Upper lobe of left lung (tissue), 6 donors: ENCODE measurements around the gene FOXN4. TPM values are rescaled to one million over a fixed set of nuclear protein-coding genes. Genes with fewer than 3 reads are reported as not detected.

Experiments used
- ATAC-seq, 2 donors: fragments of 200-7000 bp; cut with Tn5 transposase; one replicate each; pipeline ENCODE4 v1.9.1; 2022; ENCODE audit warnings: mild to moderate bottlenecking in 2 of 2, moderate library complexity in 2 of 2; ENCODE audit not compliant: low FRiP score in 2 of 2
- DNase-seq, 2 donors: peaks; one replicate each; pipeline ENCODE4 v3.0.0-alpha.2; 2019 to 2020
- H3K27ac ChIP-seq, 4 donors: fragments of 200-600 bp; sonication (generic); one replicate each; pipeline ENCODE4 v1.5.1; 2016 to 2019
- H3K27me3 ChIP-seq, 4 donors: fragments of 200-600 bp; sonication (generic); one replicate each; pipeline ENCODE4 v1.5.1; 2017 to 2019
- H3K36me3 ChIP-seq, 4 donors: fragments of 200-600 bp; sonication (generic); one replicate each; pipeline ENCODE4 v1.5.1; 2016 to 2019
- H3K4me1 ChIP-seq, 4 donors: fragments of 200-600 bp; sonication (generic); one replicate each; pipeline ENCODE4 v1.5.1; 2018 to 2019
- H3K4me3 ChIP-seq, 4 donors: fragments of 200-600 bp; sonication (generic); one replicate each; pipeline ENCODE4 v1.5.1; 2017 to 2019; ENCODE audit warnings: mild to moderate bottlenecking in 2 of 4, moderate library complexity in 1 of 4
- H3K9me3 ChIP-seq, 4 donors: fragments of 200-600 bp; sonication (generic); one replicate each; pipeline ENCODE4 v1.5.1; 2018 to 2019
- CTCF ChIP-seq, 6 experiments: fragments of 450-650 bp in 4 of 6; fragments of 200-600 bp in 2 of 6; sonication (generic) in 2 of 6; IDR thresholded peaks; one replicate each; pipeline ENCODE4 v1.5.1; 2016 to 2019; ENCODE audit warnings: antibody characterized with exemption in 6 of 6
- EP300 ChIP-seq, 4 donors: sonication (generic); formaldehyde crosslinking; IDR thresholded peaks; one replicate each; pipeline ENCODE4 v1.5.1; 2017; ENCODE audit warnings: antibody characterized with exemption in 4 of 4, control low read depth in 2 of 4
- POLR2A ChIP-seq, 4 donors: fragments of 450-650 bp; IDR thresholded peaks; one replicate each; pipeline ENCODE4 v1.5.1; 2016 to 2017; ENCODE audit warnings: antibody characterized with exemption in 4 of 4, mild to moderate bottlenecking in 2 of 4
- POLR2AphosphoS5 ChIP-seq, 2 donors: sonication (generic); formaldehyde crosslinking; IDR thresholded peaks; one replicate each; pipeline ENCODE4 v1.5.1; 2017; ENCODE audit warnings: antibody characterized with exemption in 2 of 2
- WGBS, 2 donors: methylation state at CpG; one replicate each; pipeline ENCODE4 v1.1.5; 2017 to 2018; 5-methylcytosine and 5-hydroxymethylcytosine counted together
- total RNA-seq, 6 donors: library from RNA; depleted of rRNA in 4 of 6; stranded (reverse); fragments of >200 nt in 4 of 6; gene quantifications; one replicate each; pipeline versions ENCODE4 v1.1.0 to v1.2.1, GENCODE V29; 2016 to 2021
- donor health status: DM: no; HTN: no; CAD: no; lungs with moderate emphysema.
- donor health status: DM: no; HTN: yes; CAD: no; lungs with severe emphysema.

FOXN4 gene
- total RNA-seq, 6 donors from 2014 or later: 0.49 to 5.2 (median 1.1) TPM; not detected in 3

GRCh38 chr12:109287811-109288469 is 21.1 kb downstream of the FOXN4 start:
- no peak for TF ChIP-seq EP300 (IDR thresholded peaks at IDR 0.05)
- TF ChIP-seq CTCF (IDR thresholded peaks at IDR 0.05): no peak
- TF ChIP-seq POLR2AphosphoS5 (IDR thresholded peaks at IDR 0.05): no peak
- no peak for TF ChIP-seq POLR2A (IDR thresholded peaks at IDR 0.05)
- DNase-seq (no peak), ATAC-seq (no peak)
- no peak overlapping the region for H3K27ac ChIP-seq
- WGBS, 2 donors: 87 to 100% methylated on average over 1 to 16 of the region's 16 CpGs
- H3K9me3 ChIP-seq: no peaks in the 10 kb centered on the region
- peaks cover 0 to 11% (median 5%) of the 10 kb centered on the region in 4 donors for H3K27me3 ChIP-seq
- peaks cover 2 to 11% (median 7%) of the 10 kb centered on the region in 4 donors for H3K4me1 ChIP-seq
- H3K4me3 ChIP-seq: no peak overlapping the region
- H3K36me3 ChIP-seq: no peaks in the 10 kb centered on the region

GRCh38 chr12:109287181-109287580 is 21.9 kb downstream of the FOXN4 start:
- WGBS, 2 donors: 72 to 84% methylated on average over 4 to 7 of the region's 7 CpGs
- Histone ChIP-seq H3K9me3 (no peaks in the 10 kb centered on the region), H3K27ac (no peak overlapping the region), H3K4me3 (no peak overlapping the region), H3K4me1 (peaks cover 2 to 10% (median 7%) of the 10 kb centered on the region in 4 donors), H3K27me3 (peaks cover 0 to 9% (median 4%) of the 10 kb centered on the region in 4 donors), H3K36me3 (no peaks in the 10 kb centered on the region)
- TF ChIP-seq POLR2A (IDR thresholded peaks at IDR 0.05) (no peak), EP300 (IDR thresholded peaks at IDR 0.05) (no peak), CTCF (IDR thresholded peaks at IDR 0.05) (no peak), POLR2AphosphoS5 (IDR thresholded peaks at IDR 0.05) (no peak)
- DNase-seq: no peak
- ATAC-seq: no peak

- 82 to 85% methylated on average over 2 to 4 of the region's 4 CpGs for WGBS, 2 donors
- no peak overlapping the region for H3K4me3 ChIP-seq
- peaks cover 2 to 5% (median 3%) of the 10 kb centered on the region in 4 donors for H3K4me1 ChIP-seq
- H3K9me3 ChIP-seq: no peaks in the 10 kb centered on the region
- H3K27me3 ChIP-seq: peaks cover 0 to 4% (median 1%) of the 10 kb centered on the region in 4 donors
- DNase-seq (no peak), ATAC-seq (no peak)
- H3K27ac ChIP-seq: no peak overlapping the region
- H3K36me3 ChIP-seq: no peaks in the 10 kb centered on the region
- TF ChIP-seq POLR2A (IDR thresholded peaks at IDR 0.05): no peak
- no peak for TF ChIP-seq EP300 (IDR thresholded peaks at IDR 0.05)
- TF ChIP-seq CTCF (IDR thresholded peaks at IDR 0.05): no peak
- TF ChIP-seq POLR2AphosphoS5 (IDR thresholded peaks at IDR 0.05): no peak
These were observed 22.4 kb downstream of the FOXN4 start for GRCh38 chr12:109286652-109287051.

- no peak for DNase-seq
- H3K4me1 ChIP-seq: peaks cover 0 to 1% (median 0%) of the 10 kb centered on the region in 4 donors
- no peaks in the 10 kb centered on the region for H3K36me3 ChIP-seq
- H3K9me3 ChIP-seq: no peaks in the 10 kb centered on the region
- ATAC-seq: no peak
- H3K27ac ChIP-seq: no peak overlapping the region
- no peak overlapping the region for H3K4me3 ChIP-seq
- TF ChIP-seq CTCF (IDR thresholded peaks at IDR 0.05): no peak
- TF ChIP-seq POLR2AphosphoS5 (IDR thresholded peaks at IDR 0.05): no peak
- no peak for TF ChIP-seq POLR2A (IDR thresholded peaks at IDR 0.05)
- no peak for TF ChIP-seq EP300 (IDR thresholded peaks at IDR 0.05)
- no peaks in the 10 kb centered on the region for H3K27me3 ChIP-seq
These were observed 22.8 kb downstream of the FOXN4 start for GRCh38 chr12:109286252-109286651.

GRCh38 chr12:109284392-109284791 is 24.7 kb downstream of the FOXN4 start:
- Histone ChIP-seq H3K9me3 (no peaks in the 10 kb centered on the region), H3K27me3 (no peaks in the 10 kb centered on the region), H3K4me3 (no peak overlapping the region), H3K4me1 (no peaks in the 10 kb centered on the region), H3K36me3 (no peaks in the 10 kb centered on the region), H3K27ac (no peak overlapping the region)
- peak in 1 of 2 donors; percentile 15 for ATAC-seq
- DNase-seq: no peak
- WGBS, 2 donors: 90 to 94% methylated on average over 14 to 20 of the region's 20 CpGs
- TF ChIP-seq POLR2A (IDR thresholded peaks at IDR 0.05) (no peak), EP300 (IDR thresholded peaks at IDR 0.05) (no peak), CTCF (IDR thresholded peaks at IDR 0.05) (no peak), POLR2AphosphoS5 (IDR thresholded peaks at IDR 0.05) (no peak)
